Neuronal stem cell (in vitro differentiated cells): ENCODE results near the gene RFX4.

Experiments used
- DNase-seq: peaks from one replicate; pipeline ENCODE4 v3.0.0-alpha.2; 2013; ENCODE audit warnings: low spot score
- H2AFZ ChIP-seq: one replicate; pipeline ENCODE4 v1.6.1; 2013; ENCODE audit warnings: mild to moderate bottlenecking, low read length, inconsistent platforms
- H2AK5ac ChIP-seq: 2 replicates; pipeline ENCODE4 v1.6.1; 2013; ENCODE audit warnings: low read depth, mild to moderate bottlenecking, inconsistent platforms, low read length, moderate library complexity, mixed read lengths
- H2BK120ac ChIP-seq: 2 replicates; pipeline ENCODE4 v1.6.1; 2013; ENCODE audit warnings: low read depth, mild to moderate bottlenecking, inconsistent platforms, low read length, moderate library complexity, mixed read lengths
- H2BK12ac ChIP-seq: one replicate; pipeline ENCODE4 v1.6.1; 2013; ENCODE audit warnings: low read length, inconsistent platforms
- H2BK15ac ChIP-seq: 2 replicates; pipeline ENCODE4 v1.6.1; 2013; ENCODE audit warnings: mild to moderate bottlenecking, low read length, inconsistent platforms, mixed read lengths
- H2BK5ac ChIP-seq: one replicate; pipeline ENCODE4 v1.6.1; 2013; ENCODE audit warnings: inconsistent platforms, mild to moderate bottlenecking, low read length, moderate library complexity
- H3K14ac ChIP-seq: one replicate; pipeline ENCODE4 v1.6.1; 2013; ENCODE audit warnings: low read length, inconsistent platforms
- H3K18ac ChIP-seq: 2 replicates; pipeline ENCODE4 v1.6.1; 2013; ENCODE audit warnings: low read length, inconsistent platforms
- H3K23ac ChIP-seq: 2 replicates; pipeline ENCODE4 v1.6.1; 2013; ENCODE audit warnings: low read depth, mild to moderate bottlenecking, mixed read lengths, low read length, inconsistent platforms; ENCODE audit not compliant: poor library complexity
- H3K27ac ChIP-seq: replicated peaks from 3 replicates; pipeline ENCODE4 v1.5.1; 2013; ENCODE audit warnings: low read length, inconsistent platforms
- H3K27me3 ChIP-seq, 3 experiments: 2 replicates each; pipeline ENCODE4 v1.6.1; 2013; ENCODE audit warnings: low read length in 3 of 3, mild to moderate bottlenecking in 2 of 3, inconsistent platforms in 1 of 3, low read depth in 1 of 3, mixed read lengths in 1 of 3, moderate library complexity in 1 of 3; ENCODE audit not compliant: control insufficient read depth in 3 of 3, insufficient read depth in 3 of 3
- H3K36me3 ChIP-seq, 2 donors: replicated peaks in 1 of 2; 2 replicates each; pipeline ENCODE4 v1.6.1; 2013; ENCODE audit warnings: low read length in 2 of 2; ENCODE audit not compliant: control insufficient read depth in 2 of 2, insufficient read depth in 2 of 2
- H3K4ac ChIP-seq: 2 replicates; pipeline ENCODE4 v1.6.1; 2013; ENCODE audit warnings: inconsistent platforms, mild to moderate bottlenecking, low read length, moderate library complexity
- H3K4me1 ChIP-seq, 2 donors: 1 replicate in 1 of 2; 2 replicates in 1 of 2; pipeline ENCODE4 v1.6.1; 2013; ENCODE audit warnings: low read length in 2 of 2, low read depth in 1 of 2; ENCODE audit not compliant: control insufficient read depth in 2 of 2, insufficient read depth in 1 of 2
- H3K4me2 ChIP-seq: one replicate; pipeline ENCODE4 v1.6.1; 2013; ENCODE audit warnings: mild to moderate bottlenecking, low read length, inconsistent platforms; ENCODE audit not compliant: insufficient read depth, poor library complexity, severe bottlenecking
- H3K4me3 ChIP-seq, 2 donors: 2 replicates each; pipeline ENCODE4 v1.5.1; 2013; ENCODE audit warnings: low read length in 2 of 2, mild to moderate bottlenecking in 2 of 2, inconsistent platforms in 1 of 2, moderate library complexity in 1 of 2
- H3K79me1 ChIP-seq: one replicate; pipeline ENCODE4 v1.6.1; 2013; ENCODE audit warnings: low read depth, mild to moderate bottlenecking, inconsistent platforms, low read length, moderate library complexity
- H3K9ac ChIP-seq: one replicate; pipeline ENCODE4 v1.6.1; 2013; ENCODE audit warnings: mild to moderate bottlenecking, low read depth, low read length, inconsistent platforms; ENCODE audit not compliant: poor library complexity
- H3K9me3 ChIP-seq, 2 donors: replicated peaks in 1 of 2; 2 replicates each; pipeline versions ENCODE3 to v1.6.1; 2013; ENCODE audit warnings: low read length in 2 of 2, mild to moderate bottlenecking in 2 of 2, inconsistent platforms in 1 of 2, low read depth in 1 of 2, mixed read lengths in 1 of 2, moderate library complexity in 1 of 2; ENCODE audit not compliant: control insufficient read depth in 2 of 2, insufficient read depth in 1 of 2
- H4K8ac ChIP-seq: one replicate; pipeline ENCODE4 v1.6.1; 2013; ENCODE audit warnings: low read depth, mild to moderate bottlenecking, inconsistent platforms, low read length, moderate library complexity
- H4K91ac ChIP-seq: one replicate; pipeline ENCODE4 v1.6.1; 2013; ENCODE audit warnings: low read length, low read depth, mild to moderate bottlenecking, inconsistent platforms; ENCODE audit not compliant: poor library complexity
- WGBS, 2 donors: extraction: QIAGEN DNeasy Blood & Tissue Kit; methylation state at CpG; one replicate each; pipeline ENCODE4 v1.1.7; 2013; ENCODE audit warnings: missing lambda C conversion rate in 2 of 2, mixed read lengths in 1 of 2; ENCODE audit not compliant: insufficient read length in 2 of 2, insufficient replicate concordance in 1 of 2; ENCODE audit errors: extremely low coverage in 2 of 2; 5-methylcytosine and 5-hydroxymethylcytosine counted together

The RFX4 gene

GRCh38 chr12:106625976-106626375, 43.2 kb downstream of the RFX4 start:
- Histone ChIP-seq H3K9me3 (peaks cover 2 to 33% of the 10 kb centered on the region in 2 donors), H3K4me3 (no peak overlapping the region), H3K27ac (no peak overlapping the region), H3K4me2 (no peak overlapping the region), H4K91ac (no peak overlapping the region), H2BK12ac (no peak overlapping the region), H3K4me1 (peaks cover 0 to 2% of the 10 kb centered on the region in 2 donors), H3K79me1 (no peaks in the 10 kb centered on the region), H3K23ac (no peak overlapping the region), H3K4ac (no peak overlapping the region), H2BK120ac (no peak overlapping the region), H2AFZ (no peak overlapping the region), H3K36me3 (peaks cover 0 to 95% of the 10 kb centered on the region in 2 donors), H3K27me3 (no peaks in the 10 kb centered on the region), H3K14ac (no peak overlapping the region), H3K18ac (no peak overlapping the region), H2BK5ac (no peak overlapping the region), H2BK15ac (no peak overlapping the region), H4K8ac (no peak overlapping the region), H2AK5ac (no peak overlapping the region), H3K9ac (no peak overlapping the region)
- no peak for DNase-seq

DNA sequence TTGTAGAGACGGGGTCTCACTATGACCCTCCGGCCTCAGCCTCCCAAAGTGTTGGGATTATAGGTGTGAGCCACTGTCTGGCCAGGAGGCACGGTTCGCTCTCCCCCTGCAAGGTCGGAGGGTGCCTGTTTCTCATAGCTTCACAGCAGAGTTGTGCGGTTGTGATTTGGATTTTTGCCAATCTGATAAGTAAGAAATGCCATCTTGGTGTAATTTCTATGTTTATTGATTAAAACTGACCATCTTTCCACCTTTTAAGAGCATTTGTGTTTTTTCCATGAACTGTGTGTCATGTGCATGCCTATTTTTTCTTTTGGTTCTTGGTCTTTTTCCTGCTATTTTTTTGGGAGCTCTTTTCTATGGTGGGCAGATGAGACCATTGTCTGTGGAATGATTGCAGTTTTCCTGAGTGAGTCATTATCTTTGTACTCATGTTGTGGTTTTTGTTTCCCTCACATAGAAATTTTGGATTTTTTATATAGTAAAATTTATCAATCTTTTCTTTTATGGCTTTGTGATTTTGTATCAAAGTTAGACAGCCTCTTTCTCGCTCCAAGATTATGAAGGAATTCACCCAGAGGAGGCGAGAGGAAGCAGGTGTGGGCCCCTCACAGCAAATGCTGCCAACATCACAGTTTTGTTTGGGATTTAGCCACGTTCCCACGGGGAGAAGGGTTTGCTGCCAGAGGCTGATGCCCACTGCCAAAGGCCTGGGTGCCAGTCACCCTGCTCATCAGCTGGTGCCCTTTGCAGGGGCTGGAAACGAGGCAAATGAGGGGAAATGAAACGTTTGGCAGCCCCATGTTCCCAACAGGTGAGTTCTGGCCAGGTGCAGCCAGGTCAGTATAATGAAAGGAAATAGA, 47.2 kb downstream of the RFX4 start:
- WGBS, 2 donors = no CpG with 5 or more reads among the region's 12 CpGs
- no peak overlapping the region for H4K91ac ChIP-seq

GRCh38 chr12:106631150-106631549, 48.3 kb downstream of the RFX4 start:
- no peak overlapping the region for H4K91ac ChIP-seq
- H2AK5ac ChIP-seq = no peak overlapping the region
- no peak overlapping the region for H3K14ac ChIP-seq
- H3K4me1 ChIP-seq = peaks cover 0 to 3% of the 10 kb centered on the region in 2 donors
- no peak overlapping the region for H2AFZ ChIP-seq
- H3K27ac ChIP-seq = no peak overlapping the region
- H2BK15ac ChIP-seq = no peak overlapping the region
- peaks cover 0 to 100% of the 10 kb centered on the region in 2 donors for H3K36me3 ChIP-seq
- no peak overlapping the region for H3K9ac ChIP-seq
- H2BK120ac ChIP-seq = no peak overlapping the region
- no peak for DNase-seq
- H3K9me3 ChIP-seq = peaks cover 0 to 4% of the 10 kb centered on the region in 2 donors
- no peak overlapping the region for H3K4me2 ChIP-seq
- no peak overlapping the region for H3K18ac ChIP-seq
- no peak overlapping the region for H3K4me3 ChIP-seq
- H3K79me1 ChIP-seq = no peaks in the 10 kb centered on the region
- H3K23ac ChIP-seq = no peak overlapping the region
- no peak overlapping the region for H2BK12ac ChIP-seq
- no peak overlapping the region for H2BK5ac ChIP-seq
- H4K8ac ChIP-seq = no peak overlapping the region
- H3K27me3 ChIP-seq = no peaks in the 10 kb centered on the region
- WGBS, 2 donors = no CpG with 5 or more reads among the region's 3 CpGs
- no peak overlapping the region for H3K4ac ChIP-seq

More for the DNA sequence above, 47.2 kb downstream of the RFX4 start:
- Histone ChIP-seq H3K36me3 (peaks cover 0 to 100% of the 10 kb centered on the region in 2 donors), H3K9ac (no peak overlapping the region), H3K27ac (no peak overlapping the region), H3K18ac (peak overlapping the region; percentile 9), H3K23ac (no peak overlapping the region), H3K4me3 (no peak overlapping the region), H2AFZ (no peak overlapping the region), H3K27me3 (no peaks in the 10 kb centered on the region), H3K4me1 (peaks cover 0 to 3% of the 10 kb centered on the region in 2 donors), H3K4me2 (no peak overlapping the region), H3K9me3 (peaks cover 0 to 11% of the 10 kb centered on the region in 2 donors), H3K14ac (no peak overlapping the region), H2BK120ac (no peak overlapping the region), H2BK15ac (no peak overlapping the region), H2BK5ac (no peak overlapping the region), H2BK12ac (no peak overlapping the region), H3K79me1 (no peaks in the 10 kb centered on the region), H4K8ac (no peak overlapping the region), H3K4ac (no peak overlapping the region), H2AK5ac (no peak overlapping the region)
- DNase-seq = no peak

DNA sequence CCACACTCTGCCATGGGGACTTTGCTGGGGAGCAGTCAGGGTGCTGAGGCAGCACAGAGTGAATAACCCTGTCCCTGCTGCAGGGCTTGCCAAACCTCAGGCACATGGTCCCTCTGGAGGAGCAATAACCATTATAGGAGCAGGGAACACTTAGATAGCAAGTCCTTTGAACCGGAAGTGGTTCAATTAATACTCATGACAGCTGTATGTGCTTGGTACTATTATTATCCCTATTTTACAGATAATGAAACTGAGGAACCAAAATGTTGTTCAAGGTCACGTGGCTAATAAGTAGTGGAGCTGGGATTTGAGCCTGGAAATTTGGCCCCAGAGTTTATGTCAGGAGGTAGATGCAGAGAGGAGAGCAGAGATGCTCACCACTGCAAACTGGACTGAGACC, 49.0 kb downstream of the RFX4 start:
- no peak overlapping the region for H3K27ac ChIP-seq
- no peak overlapping the region for H3K4ac ChIP-seq
- no peak overlapping the region for H2BK15ac ChIP-seq
- no CpG with 5 or more reads among the region's 2 CpGs for WGBS, 2 donors
- no peak overlapping the region for H2BK5ac ChIP-seq
- H2BK12ac ChIP-seq = no peak overlapping the region
- H3K4me2 ChIP-seq = no peak overlapping the region
- H2AK5ac ChIP-seq = no peak overlapping the region
- H2BK120ac ChIP-seq = no peak overlapping the region
- no peak overlapping the region for H3K14ac ChIP-seq
- no peak overlapping the region for H4K8ac ChIP-seq
- peaks cover 0 to 100% of the 10 kb centered on the region in 2 donors for H3K36me3 ChIP-seq
- H3K23ac ChIP-seq = no peak overlapping the region
- no peak overlapping the region for H3K4me3 ChIP-seq
- H3K79me1 ChIP-seq = no peaks in the 10 kb centered on the region
- H2AFZ ChIP-seq = no peak overlapping the region
- H3K9me3 ChIP-seq = no peaks in the 10 kb centered on the region
- H3K4me1 ChIP-seq = peaks cover 0 to 4% of the 10 kb centered on the region in 2 donors
- no peak overlapping the region for H3K9ac ChIP-seq
- no peak overlapping the region for H3K18ac ChIP-seq
- no peak overlapping the region for H4K91ac ChIP-seq
- no peaks in the 10 kb centered on the region for H3K27me3 ChIP-seq
- DNase-seq = no peak
